Amygdala (tissue), 56 donors: ENCODE measurements around the gene PRPS1.
A peak's percentile ranks its signal among the peaks of the same experiment; 100 is the strongest.

Experiments used
- DNase-seq, 56 donors: peaks; one replicate each; lab custom pipeline; 2025; lab: John Stamatoyannopoulos, UW

The PRPS1 gene

GRCh38 chrX:107699616-107700015, 71.3 kb downstream of the PRPS1 start:
- no peak for DNase-seq

GRCh38 chrX:107700317-107700774, 72.0 kb downstream of the PRPS1 start:
- peak in 7 of 56 donors; percentile 2 to 29 (median 9) for DNase-seq
